ENCODE results near the gene TPM4. TPM values are rescaled to one million over a fixed set of nuclear protein-coding genes. Genes with fewer than 3 reads are reported as not detected.

TPM4 gene
- total RNA-seq, 1 donor from 2014 or later: 535 TPM

- no peak for DNase-seq (ENCODE audit: low spot score)
- peaks cover 31% of the 10 kb centered on the region for H3K79me2 ChIP-seq (ENCODE audit: low read depth)
- peaks cover 29% of the 10 kb centered on the region for H3F3A ChIP-seq (ENCODE audit: low read depth)
- Mint-ChIP-seq H3K27me3 (ENCODE audit: insufficient read depth, low read depth) (peaks cover 21% of the 10 kb centered on the region), H3K27ac (no peak overlapping the region), H3K4me1 (peaks cover 20% of the 10 kb centered on the region), H3K4me3 (no peak overlapping the region), H3K9me3 (no peaks in the 10 kb centered on the region), H3K36me3 (peaks cover 4% of the 10 kb centered on the region)
- H4K20me1 ChIP-seq (ENCODE audit: low read depth): peaks cover 12% of the 10 kb centered on the region
- H2AFZ ChIP-seq (replicated peaks): no peak overlapping the region
- no peak overlapping the region for H3K4me2 ChIP-seq
- no peak overlapping the region for H3K27ac ChIP-seq
- TF ChIP-seq EZH2phosphoT487 (IDR thresholded peaks at IDR 0.05) (no peak), CTCF (IDR thresholded peaks at IDR 0.05) (no peak), EZH2 (IDR thresholded peaks at IDR 0.05) (no peak)
- H3K27me3 ChIP-seq: no peaks in the 10 kb centered on the region
- no peak overlapping the region for H3K9ac ChIP-seq
- H3K9me3 ChIP-seq (ENCODE audit: low read depth): no peaks in the 10 kb centered on the region
- no peak overlapping the region for H3K4me3 ChIP-seq
- H3K4me1 ChIP-seq: peaks cover 10% of the 10 kb centered on the region
- H3K36me3 ChIP-seq: no peaks in the 10 kb centered on the region
These were observed 2.8 kb upstream of the TPM4 start for GRCh38 chr19:16073481-16073880.

- H2AFZ ChIP-seq (replicated peaks): no peak overlapping the region
- H3K27me3 ChIP-seq: no peaks in the 10 kb centered on the region
- H3K9me3 ChIP-seq (ENCODE audit: low read depth): no peaks in the 10 kb centered on the region
- H3K36me3 ChIP-seq: no peaks in the 10 kb centered on the region
- Mint-ChIP-seq H3K9me3 (no peaks in the 10 kb centered on the region), H3K4me1 (peaks cover 26% of the 10 kb centered on the region), H3K4me3 (no peak overlapping the region), H3K27me3 (ENCODE audit: insufficient read depth, low read depth) (peaks cover 25% of the 10 kb centered on the region), H3K27ac (peak overlapping the region; percentile 67), H3K36me3 (peaks cover 4% of the 10 kb centered on the region)
- peaks cover 17% of the 10 kb centered on the region for H4K20me1 ChIP-seq (ENCODE audit: low read depth)
- no peak overlapping the region for H3K27ac ChIP-seq
- no peak for DNase-seq (ENCODE audit: low spot score)
- peaks cover 16% of the 10 kb centered on the region for H3K4me1 ChIP-seq
- no peak overlapping the region for H3K4me2 ChIP-seq
- H3K79me2 ChIP-seq (ENCODE audit: low read depth): peaks cover 36% of the 10 kb centered on the region
- no peak overlapping the region for H3K4me3 ChIP-seq
- H3F3A ChIP-seq (ENCODE audit: low read depth): peaks cover 35% of the 10 kb centered on the region
- no peak overlapping the region for H3K9ac ChIP-seq
- TF ChIP-seq EZH2phosphoT487 (IDR thresholded peaks at IDR 0.05) (no peak), EZH2 (IDR thresholded peaks at IDR 0.05) (no peak), CTCF (IDR thresholded peaks at IDR 0.05) (no peak)
These were observed 2.3 kb upstream of the TPM4 start for GRCh38 chr19:16073988-16074387.

GRCh38 chr19:16074488-16075365 lies 1.6 kb upstream of the TPM4 start:
- Mint-ChIP-seq H3K9me3 (no peaks in the 10 kb centered on the region), H3K27me3 (ENCODE audit: insufficient read depth, low read depth) (peaks cover 25% of the 10 kb centered on the region), H3K4me3 (peak overlapping the region; percentile 89), H3K4me1 (peaks cover 31% of the 10 kb centered on the region), H3K36me3 (peaks cover 4% of the 10 kb centered on the region), H3K27ac (peak overlapping the region; percentile 94)
- Histone ChIP-seq H3K4me1 (peaks cover 22% of the 10 kb centered on the region), H3K9ac (no peak overlapping the region), H3K36me3 (no peaks in the 10 kb centered on the region), H3K4me3 (no peak overlapping the region), H3K79me2 (ENCODE audit: low read depth) (peaks cover 43% of the 10 kb centered on the region), H3K9me3 (ENCODE audit: low read depth) (no peaks in the 10 kb centered on the region), H4K20me1 (ENCODE audit: low read depth) (peaks cover 24% of the 10 kb centered on the region), H3K27ac (no peak overlapping the region), H3F3A (ENCODE audit: low read depth) (peaks cover 38% of the 10 kb centered on the region), H2AFZ (replicated peaks) (no peak overlapping the region), H3K4me2 (no peak overlapping the region), H3K27me3 (no peaks in the 10 kb centered on the region)
- no peak for TF ChIP-seq EZH2phosphoT487 (IDR thresholded peaks at IDR 0.05)
- TF ChIP-seq CTCF (IDR thresholded peaks at IDR 0.05): no peak
- TF ChIP-seq EZH2 (IDR thresholded peaks at IDR 0.05): no peak
- DNase-seq (ENCODE audit: low spot score): no peak
